HepG2 (cell line): ENCODE results near the gene ANKAR. TPM values are rescaled to one million over a fixed set of nuclear protein-coding genes. Genes with fewer than 3 reads are reported as not detected.

Experiments
- HNF1A ChIP-seq, 2 experiments: sonication (generic) in 1 of 2; formaldehyde crosslinking in 1 of 2; IDR thresholded peaks; 2 replicates each; pipeline versions ENCODE4 v1.4.0 to v1.6.1; 2016 to 2020; ENCODE audit warnings: borderline replicate concordance in 1 of 2, low read depth in 1 of 2, mild to moderate bottlenecking in 1 of 2, missing genetic modification reagents in 1 of 2
- HNRNPLL ChIP-seq: fragments of 200-400 bp; formaldehyde crosslinking; IDR thresholded peaks from 2 replicates; pipeline ENCODE4 v1.6.1; 2017; ENCODE audit warnings: mild to moderate bottlenecking, low read depth, low read length; ENCODE audit not compliant: poor library complexity, severe bottlenecking
- ISL2 ChIP-seq: sonication (generic); formaldehyde crosslinking; IDR thresholded peaks from 2 replicates; pipeline ENCODE4 v1.5.0; 2020; ENCODE audit warnings: missing genetic modification reagents
- KDM1A ChIP-seq: IDR thresholded peaks from 2 replicates; pipeline ENCODE4 v1.6.1; 2016; ENCODE audit warnings: missing compliant biosample characterization
- POGZ ChIP-seq: sonication (generic); formaldehyde crosslinking; IDR thresholded peaks from 2 replicates; pipeline ENCODE4 v1.4.0; 2020; ENCODE audit warnings: mild to moderate bottlenecking, missing genetic modification reagents
- SNRNP70 ChIP-seq: fragments of 200-400 bp; formaldehyde crosslinking; IDR thresholded peaks from 2 replicates; pipeline ENCODE4 v1.6.1; 2017; ENCODE audit warnings: mild to moderate bottlenecking, low read depth, low read length, moderate library complexity
- SRF ChIP-seq: IDR thresholded peaks from 2 replicates; pipeline ENCODE4 v1.6.1; 2011; ENCODE audit warnings: mild to moderate bottlenecking, low read depth, low read length, moderate library complexity
- STAT6 ChIP-seq: sonication (generic); formaldehyde crosslinking; IDR thresholded peaks from 2 replicates; pipeline ENCODE4 v1.4.0; 2020; ENCODE audit warnings: missing genetic modification reagents, mild to moderate bottlenecking, borderline replicate concordance
- ZBTB20 ChIP-seq: sonication (generic); formaldehyde crosslinking; IDR thresholded peaks from 2 replicates; pipeline ENCODE4 v1.8.1; 2023; ENCODE audit warnings: missing genetic modification reagents, low read depth, mild to moderate bottlenecking, borderline replicate concordance
- ZNF143 ChIP-seq: sonication (generic); formaldehyde crosslinking; IDR thresholded peaks from 2 replicates; pipeline ENCODE4 v1.4.0; 2020; ENCODE audit warnings: missing genetic modification reagents
- ZNF24 ChIP-seq: fragments of 450-650 bp; IDR thresholded peaks from 2 replicates; pipeline ENCODE4 v1.6.1; 2017; ENCODE audit warnings: antibody characterized with exemption, mild to moderate bottlenecking
- ZNF441 ChIP-seq: sonication (generic); formaldehyde crosslinking; IDR thresholded peaks from 2 replicates; pipeline ENCODE4 v1.7.0; 2021; ENCODE audit warnings: missing genetic modification reagents, borderline replicate concordance
- ZNF704 ChIP-seq: sonication (generic); formaldehyde crosslinking; IDR thresholded peaks from 2 replicates; pipeline ENCODE4 v1.8.1; 2023; ENCODE audit warnings: mild to moderate bottlenecking, inconsistent platforms, moderate library complexity, missing genetic modification reagents, borderline replicate concordance
- polyA plus RNA-seq, 8 experiments: library from polyadenylated mRNA; depleted of rRNA in 3 of 8; stranded (reverse) in 7 of 8; unstranded in 1 of 8; fragments of >200 nt; fragmentation: Illumina TruSeq in 4 of 8; extraction: Trizol in 4 of 8; gene quantifications; 2 replicates each; pipeline versions ENCODE4 v1.2.1 to v1.2.3, GENCODE V29; 2011 to 2016; ENCODE audit warnings: low read depth in 4 of 8, missing spikeins in 1 of 8, mixed read lengths in 1 of 8; ENCODE audit not compliant: insufficient read depth in 1 of 8
- total RNA-seq, 5 experiments: library from RNA; depleted of rRNA; stranded (reverse); fragments of >200 nt; fragmentation: Illumina TruSeq; extraction: Trizol; gene quantifications; 2 replicates each; pipeline ENCODE4 v1.2.3, GENCODE V29; 2016; ENCODE audit warnings: low read depth in 1 of 5
- TF ChIP-seq, protein P1 (sequence below): sonication (generic); formaldehyde crosslinking; IDR thresholded peaks from 2 replicates; pipeline ENCODE4 v1.8.1; 2023; ENCODE audit warnings: missing genetic modification reagents, inconsistent platforms, borderline replicate concordance
- TF ChIP-seq, protein P2 (sequence below): sonication (generic); formaldehyde crosslinking; IDR thresholded peaks from 2 replicates; pipeline ENCODE4 v1.4.0; 2020; ENCODE audit warnings: missing genetic modification reagents, borderline replicate concordance

The ANKAR gene
- total and polyA plus RNA-seq, 2 of the 13 experiments (the other 11 are each of a cell fraction or from before 2014, with no cell fraction given): 3.6 to 5.0 TPM

GRCh38 chr2:189661148-189661956 lies 13.1 kb upstream of the ANKAR start, which contains the start of gene ASNSD1 (continued):
- TF ChIP-seq ZNF441 (peak; percentile 84; the same call in 1 of the 2 replicates), ZNF143 (0 out of 2 replicates have a peak, but pooled peaks have one; percentile 32), ISL2 (CRISPR knock-in tag) (peak; percentile 59), KDM1A (0 out of 2 replicates have a peak, but pooled peaks have one; percentile 18), SNRNP70 (no peak), ZBTB20 (CRISPR knock-in tag) (peak; percentile 72; the same call in 1 of the 2 replicates), POGZ (CRISPR knock-in tag) (peak; percentile 99), STAT6 (CRISPR knock-in tag) (no peak; the same call in 1 of the 2 replicates), ZNF24 (no peak), SRF (no peak), ZNF704 (CRISPR knock-in tag) (peak; percentile 96; the same call in 1 of the 2 replicates), HNF1A (IDR thresholded peaks at IDR 0.05; ENCODE audit: low read depth) (no peak), HNF1A (CRISPR knock-in tag; IDR thresholded peaks at IDR 0.05; ENCODE audit: borderline replicate concordance) (peak; percentile 80; the same call in 1 of the 2 replicates), HNRNPLL (peak; percentile 88)
- TF ChIP-seq, protein P1, sequence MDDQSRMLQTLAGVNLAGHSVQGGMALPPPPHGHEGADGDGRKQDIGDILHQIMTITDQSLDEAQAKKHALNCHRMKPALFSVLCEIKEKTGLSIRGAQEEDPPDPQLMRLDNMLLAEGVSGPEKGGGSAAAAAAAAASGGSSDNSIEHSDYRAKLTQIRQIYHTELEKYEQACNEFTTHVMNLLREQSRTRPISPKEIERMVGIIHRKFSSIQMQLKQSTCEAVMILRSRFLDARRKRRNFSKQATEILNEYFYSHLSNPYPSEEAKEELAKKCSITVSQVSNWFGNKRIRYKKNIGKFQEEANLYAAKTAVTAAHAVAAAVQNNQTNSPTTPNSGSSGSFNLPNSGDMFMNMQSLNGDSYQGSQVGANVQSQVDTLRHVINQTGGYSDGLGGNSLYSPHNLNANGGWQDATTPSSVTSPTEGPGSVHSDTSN (CRISPR knock-in tag): no peak
- TF ChIP-seq, protein P2, sequence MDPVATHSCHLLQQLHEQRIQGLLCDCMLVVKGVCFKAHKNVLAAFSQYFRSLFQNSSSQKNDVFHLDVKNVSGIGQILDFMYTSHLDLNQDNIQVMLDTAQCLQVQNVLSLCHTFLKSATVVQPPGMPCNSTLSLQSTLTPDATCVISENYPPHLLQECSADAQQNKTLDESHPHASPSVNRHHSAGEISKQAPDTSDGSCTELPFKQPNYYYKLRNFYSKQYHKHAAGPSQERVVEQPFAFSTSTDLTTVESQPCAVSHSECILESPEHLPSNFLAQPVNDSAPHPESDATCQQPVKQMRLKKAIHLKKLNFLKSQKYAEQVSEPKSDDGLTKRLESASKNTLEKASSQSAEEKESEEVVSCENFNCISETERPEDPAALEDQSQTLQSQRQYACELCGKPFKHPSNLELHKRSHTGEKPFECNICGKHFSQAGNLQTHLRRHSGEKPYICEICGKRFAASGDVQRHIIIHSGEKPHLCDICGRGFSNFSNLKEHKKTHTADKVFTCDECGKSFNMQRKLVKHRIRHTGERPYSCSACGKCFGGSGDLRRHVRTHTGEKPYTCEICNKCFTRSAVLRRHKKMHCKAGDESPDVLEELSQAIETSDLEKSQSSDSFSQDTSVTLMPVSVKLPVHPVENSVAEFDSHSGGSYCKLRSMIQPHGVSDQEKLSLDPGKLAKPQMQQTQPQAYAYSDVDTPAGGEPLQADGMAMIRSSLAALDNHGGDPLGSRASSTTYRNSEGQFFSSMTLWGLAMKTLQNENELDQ: no peak
